HepG2 (cell line): Measurements from ENCODE around the gene SEPTIN5. TPM values are rescaled to one million over a fixed set of nuclear protein-coding genes. Genes with fewer than 3 reads are reported as not detected.

Experiments
- ATAC-seq: fragments of 200-7000 bp; cut with Tn5 transposase; 3 replicates; pipeline ENCODE4 v1.9.1; 2020; ENCODE audit warnings: mild to moderate bottlenecking, moderate library complexity
- BruUV-seq: library from RNA; stranded (reverse); fragments of 400-500 nt; replicated peaks from 2 replicates; lab custom pipeline; 2021; lab: Mats Ljungman, UMichigan
- CTCF ChIA-PET: fragments of 300-600 bp; formaldehyde crosslinking; extraction: SDS; loops from one replicate; lab custom pipeline; 2021; ENCODE audit warnings: low total read pairs, inconsistent platforms, low intra/inter-chr PET ratio; lab: Yijun Ruan, JAX
- POLR2A ChIA-PET: fragments of 350-600 bp; sonication (Branson Sonifier 250); formaldehyde crosslinking; loops from one replicate; lab custom pipeline; 2020; ENCODE audit warnings: antibody characterized with exemption, inconsistent platforms; lab: Yijun Ruan, JAX
- DNase-seq: peaks from one replicate; pipeline ENCODE4 v3.0.0-alpha.2; 2015; ENCODE audit warnings: low spot score
- FAIRE-seq: peaks from 3 replicates; lab custom pipeline; 2011; peaks lifted over from hg19 to GRCh38; lab: Jason Lieb, UNC
- H2AFZ ChIP-seq: one replicate; pipeline ENCODE4 v1.6.1; 2011; ENCODE audit warnings: low read length, inconsistent platforms
- H3K27ac ChIP-seq: fragments of 300-600 bp; 3 replicates; pipeline ENCODE4 v1.8.0; 2011; ENCODE audit warnings: mixed run types, mild to moderate bottlenecking, mixed read lengths, low read length, inconsistent platforms; ENCODE audit not compliant: insufficient read depth; ENCODE audit errors: extremely low read length
- H3K27me3 ChIP-seq, 2 experiments: fragments of 200-600 bp in 1 of 2; 2 replicates in 1 of 2; 3 replicates in 1 of 2; pipeline versions ENCODE4 v1.6.0 to v1.8.0; 2011; ENCODE audit warnings: low read length in 2 of 2, mild to moderate bottlenecking in 2 of 2, moderate library complexity in 2 of 2, inconsistent platforms in 1 of 2; ENCODE audit not compliant: insufficient read depth in 2 of 2, control insufficient read depth in 1 of 2
- H3K36me3 ChIP-seq, 2 experiments: fragments of 200-600 bp in 1 of 2; replicated peaks in 1 of 2; 2 replicates in 1 of 2; 3 replicates in 1 of 2; pipeline versions ENCODE4 v1.5.1 to v1.8.0; 2011; ENCODE audit warnings: low read length in 2 of 2, inconsistent platforms in 1 of 2; ENCODE audit not compliant: insufficient read depth in 2 of 2, control insufficient read depth in 1 of 2
- H3K4me1 ChIP-seq: 2 replicates; pipeline ENCODE4 v1.5.1; 2012; ENCODE audit warnings: low read length, inconsistent platforms; ENCODE audit not compliant: insufficient read depth
- H3K4me2 ChIP-seq: 2 replicates; pipeline ENCODE4 v1.6.0; 2011; ENCODE audit warnings: low read depth, low read length, inconsistent platforms
- H3K4me3 ChIP-seq, 3 experiments: fragments of 200-600 bp in 1 of 3; sonication (generic), shearing (Covaris generic) in 1 of 3; replicated peaks in 1 of 3; 2 replicates each; pipeline ENCODE4 v1.5.1; 2011 to 2016; ENCODE audit warnings: low read length in 3 of 3, inconsistent platforms in 2 of 3, low read depth in 2 of 3, mild to moderate bottlenecking in 2 of 3, control low read depth in 1 of 3, mixed read lengths in 1 of 3; ENCODE audit not compliant: insufficient read depth in 1 of 3
- H3K79me2 ChIP-seq: one replicate; pipeline ENCODE4 v1.6.1; 2011; ENCODE audit warnings: low read length, inconsistent platforms; ENCODE audit not compliant: insufficient read depth
- H3K9ac ChIP-seq: 2 replicates; pipeline ENCODE4 v1.6.0; 2011; ENCODE audit warnings: mild to moderate bottlenecking, low read depth, low read length, inconsistent platforms; ENCODE audit not compliant: insufficient read depth
- H3K9me3 ChIP-seq: 2 replicates; pipeline ENCODE4 v1.5.1; 2012; ENCODE audit warnings: mild to moderate bottlenecking, low read length
- H4K20me1 ChIP-seq: 2 replicates; pipeline ENCODE4 v1.6.0; 2011; ENCODE audit warnings: inconsistent platforms, mild to moderate bottlenecking, low read length, moderate library complexity; ENCODE audit not compliant: insufficient read depth
- ARID2 ChIP-seq: sonication (generic); formaldehyde crosslinking; IDR thresholded peaks from 2 replicates; pipeline ENCODE4 v1.8.1; 2022; ENCODE audit warnings: mild to moderate bottlenecking, missing genetic modification reagents, borderline replicate concordance
- HOXA7 ChIP-seq: sonication (generic); formaldehyde crosslinking; IDR thresholded peaks from 2 replicates; pipeline ENCODE4 v1.8.1; 2022; ENCODE audit warnings: mild to moderate bottlenecking, missing genetic modification reagents, moderate library complexity
- ISL2 ChIP-seq: sonication (generic); formaldehyde crosslinking; IDR thresholded peaks from 2 replicates; pipeline ENCODE4 v1.5.0; 2020; ENCODE audit warnings: missing genetic modification reagents
- MAF1 ChIP-seq: sonication (generic); formaldehyde crosslinking; IDR thresholded peaks from 2 replicates; pipeline ENCODE4 v1.5.0; 2020; ENCODE audit warnings: missing genetic modification reagents, borderline replicate concordance
- MZF1 ChIP-seq: sonication (generic); formaldehyde crosslinking; IDR thresholded peaks from 2 replicates; pipeline ENCODE4 v1.8.1; 2023; ENCODE audit warnings: mild to moderate bottlenecking, missing genetic modification reagents, borderline replicate concordance
- NCOA1 ChIP-seq: sonication (generic); formaldehyde crosslinking; IDR thresholded peaks from 2 replicates; pipeline ENCODE4 v1.9.0; 2021; ENCODE audit warnings: missing genetic modification reagents
- POLR2AphosphoS2 ChIP-seq: IDR thresholded peaks from 2 replicates; pipeline ENCODE4 v1.6.1; 2011; ENCODE audit warnings: low read depth, low read length, improper control_type of control experiment
- PRMT3 ChIP-seq: sonication (generic); formaldehyde crosslinking; IDR thresholded peaks from 2 replicates; pipeline ENCODE4 v1.8.1; 2022; ENCODE audit warnings: low read depth, mild to moderate bottlenecking, moderate library complexity, missing genetic modification reagents, borderline replicate concordance
- SSRP1 ChIP-seq: IDR thresholded peaks from 2 replicates; pipeline ENCODE4 v1.6.1; 2016; ENCODE audit warnings: control low read depth
- ZFAT ChIP-seq: sonication (generic); formaldehyde crosslinking; conservative IDR thresholded peaks from 2 replicates; pipeline ENCODE4 v1.8.1; 2023; ENCODE audit warnings: missing genetic modification reagents, inconsistent platforms
- ZFP82 ChIP-seq: sonication (generic); formaldehyde crosslinking; IDR thresholded peaks from 2 replicates; pipeline ENCODE4 v1.5.1; 2020; ENCODE audit warnings: mild to moderate bottlenecking, missing genetic modification reagents, borderline replicate concordance
- ZKSCAN5 ChIP-seq: sonication (generic); formaldehyde crosslinking; IDR thresholded peaks from 2 replicates; pipeline ENCODE4 v1.5.1; 2020; ENCODE audit warnings: mild to moderate bottlenecking, missing genetic modification reagents
- ZNF160 ChIP-seq: sonication (generic); formaldehyde crosslinking; IDR thresholded peaks from 2 replicates; pipeline ENCODE4 v1.8.0; 2022; ENCODE audit warnings: mild to moderate bottlenecking, inconsistent platforms, missing genetic modification reagents
- ZNF451 ChIP-seq: sonication (generic); formaldehyde crosslinking; IDR thresholded peaks from 2 replicates; pipeline ENCODE4 v1.5.0; 2020; ENCODE audit warnings: mild to moderate bottlenecking, missing genetic modification reagents
- ZNF543 ChIP-seq: sonication (generic); formaldehyde crosslinking; IDR thresholded peaks from 2 replicates; pipeline ENCODE4 v1.4.0; 2020; ENCODE audit warnings: mild to moderate bottlenecking, missing genetic modification reagents
- ZNF777 ChIP-seq: sonication (generic); formaldehyde crosslinking; IDR thresholded peaks from 2 replicates; pipeline ENCODE4 v1.4.0; 2020; ENCODE audit warnings: missing genetic modification reagents
- ZSCAN21 ChIP-seq: sonication (generic); formaldehyde crosslinking; IDR thresholded peaks from 2 replicates; pipeline ENCODE4 v1.8.0; 2022; ENCODE audit warnings: mild to moderate bottlenecking, missing genetic modification reagents, moderate library complexity, borderline replicate concordance
- WGBS: methylation state at CpG from one replicate; pipeline ENCODE4 v1.1.6; 2017; ENCODE audit warnings: low lambda C conversion rate; 5-methylcytosine and 5-hydroxymethylcytosine counted together
- in situ Hi-C: cut with HindIII; loops from 2 replicates; pipeline ENCODE4 v1.10.0; 2017; ENCODE audit warnings: low pct_unique_long_range_greater_than_20kb; ENCODE audit not compliant: extremely low pct_ligation_motif_present
- intact Hi-C: fragments of 100-400 bp; cut with micrococcal nuclease; formaldehyde crosslinking; loops from one replicate; pipeline ENCODE4 v1.10.0; 2022; ENCODE audit not compliant: unreplicated experiment
- polyA plus RNA-seq, 8 experiments: library from polyadenylated mRNA; depleted of rRNA in 3 of 8; stranded (reverse) in 7 of 8; unstranded in 1 of 8; fragments of >200 nt; fragmentation: Illumina TruSeq in 4 of 8; extraction: Trizol in 4 of 8; gene quantifications; 2 replicates each; pipeline versions ENCODE4 v1.2.1 to v1.2.3, GENCODE V29; 2011 to 2016; ENCODE audit warnings: low read depth in 4 of 8, missing spikeins in 1 of 8, mixed read lengths in 1 of 8; ENCODE audit not compliant: insufficient read depth in 1 of 8
- total RNA-seq, 5 experiments: library from RNA; depleted of rRNA; stranded (reverse); fragments of >200 nt; fragmentation: Illumina TruSeq; extraction: Trizol; gene quantifications; 2 replicates each; pipeline ENCODE4 v1.2.3, GENCODE V29; 2016; ENCODE audit warnings: low read depth in 1 of 5
- TF ChIP-seq, protein P1 (sequence below): sonication (generic); formaldehyde crosslinking; IDR thresholded peaks from 2 replicates; pipeline ENCODE4 v1.5.1; 2020; ENCODE audit warnings: missing genetic modification reagents, mild to moderate bottlenecking, borderline replicate concordance
- TF ChIP-seq, protein P2 (sequence below): sonication (generic); formaldehyde crosslinking; IDR thresholded peaks from 2 replicates; pipeline ENCODE4 v1.4.0; 2020; ENCODE audit warnings: missing genetic modification reagents

SEPTIN5 gene
- total and polyA plus RNA-seq, 2 of the 13 experiments (the other 11 are each of a cell fraction or from before 2014, with no cell fraction given) = 0.33 TPM; not detected in 1

GRCh38 chr22:19720999-19721329 lies 6.7 kb downstream of the SEPTIN5 start:
- Histone ChIP-seq H4K20me1 (peaks cover 8% of the 10 kb centered on the region; the same call in 1 of the 2 replicates), H3K9ac (no peak overlapping the region), H3K27me3 (peaks cover 22 to 85% of the 10 kb centered on the region in 2 experiments), H3K4me2 (no peak overlapping the region), H3K27ac (no peak overlapping the region), H3K4me3 (no peak overlapping the region), H3K4me1 (peaks cover 37% of the 10 kb centered on the region), H2AFZ (no peak overlapping the region), H3K79me2 (no peaks in the 10 kb centered on the region), H3K9me3 (no peaks in the 10 kb centered on the region), H3K36me3 (no peaks in the 10 kb centered on the region)
- ChIA-PET CTCF (no interaction called here), POLR2A (no interaction called here)
- FAIRE-seq = no peak
- TF ChIP-seq ZFAT (CRISPR knock-in tag) = no peak
- TF ChIP-seq NCOA1 (CRISPR knock-in tag) = no peak
- no peak for TF ChIP-seq HOXA7 (CRISPR knock-in tag)
- TF ChIP-seq ZFP82 (CRISPR knock-in tag) = no peak
- TF ChIP-seq ISL2 = no peak
- TF ChIP-seq PRMT3 (CRISPR knock-in tag) = no peak
- TF ChIP-seq ZKSCAN5 (CRISPR knock-in tag) = no peak
- TF ChIP-seq MAF1 (CRISPR knock-in tag) = no peak
- no peak for TF ChIP-seq ZNF543
- no peak for TF ChIP-seq ARID2
- TF ChIP-seq ZNF777 = no peak
- no peak for TF ChIP-seq SSRP1
- TF ChIP-seq ZSCAN21 (CRISPR knock-in tag) = no peak
- TF ChIP-seq MZF1 (CRISPR knock-in tag) = no peak
- TF ChIP-seq, protein P1, sequence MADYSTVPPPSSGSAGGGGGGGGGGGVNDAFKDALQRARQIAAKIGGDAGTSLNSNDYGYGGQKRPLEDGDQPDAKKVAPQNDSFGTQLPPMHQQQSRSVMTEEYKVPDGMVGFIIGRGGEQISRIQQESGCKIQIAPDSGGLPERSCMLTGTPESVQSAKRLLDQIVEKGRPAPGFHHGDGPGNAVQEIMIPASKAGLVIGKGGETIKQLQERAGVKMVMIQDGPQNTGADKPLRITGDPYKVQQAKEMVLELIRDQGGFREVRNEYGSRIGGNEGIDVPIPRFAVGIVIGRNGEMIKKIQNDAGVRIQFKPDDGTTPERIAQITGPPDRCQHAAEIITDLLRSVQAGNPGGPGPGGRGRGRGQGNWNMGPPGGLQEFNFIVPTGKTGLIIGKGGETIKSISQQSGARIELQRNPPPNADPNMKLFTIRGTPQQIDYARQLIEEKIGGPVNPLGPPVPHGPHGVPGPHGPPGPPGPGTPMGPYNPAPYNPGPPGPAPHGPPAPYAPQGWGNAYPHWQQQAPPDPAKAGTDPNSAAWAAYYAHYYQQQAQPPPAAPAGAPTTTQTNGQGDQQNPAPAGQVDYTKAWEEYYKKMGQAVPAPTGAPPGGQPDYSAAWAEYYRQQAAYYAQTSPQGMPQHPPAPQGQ (CRISPR knock-in tag) = no peak
- TF ChIP-seq ZNF160 (CRISPR knock-in tag) = no peak
- TF ChIP-seq ZNF451 (CRISPR knock-in tag) = no peak
- no peak for TF ChIP-seq POLR2AphosphoS2
- TF ChIP-seq, protein P2, sequence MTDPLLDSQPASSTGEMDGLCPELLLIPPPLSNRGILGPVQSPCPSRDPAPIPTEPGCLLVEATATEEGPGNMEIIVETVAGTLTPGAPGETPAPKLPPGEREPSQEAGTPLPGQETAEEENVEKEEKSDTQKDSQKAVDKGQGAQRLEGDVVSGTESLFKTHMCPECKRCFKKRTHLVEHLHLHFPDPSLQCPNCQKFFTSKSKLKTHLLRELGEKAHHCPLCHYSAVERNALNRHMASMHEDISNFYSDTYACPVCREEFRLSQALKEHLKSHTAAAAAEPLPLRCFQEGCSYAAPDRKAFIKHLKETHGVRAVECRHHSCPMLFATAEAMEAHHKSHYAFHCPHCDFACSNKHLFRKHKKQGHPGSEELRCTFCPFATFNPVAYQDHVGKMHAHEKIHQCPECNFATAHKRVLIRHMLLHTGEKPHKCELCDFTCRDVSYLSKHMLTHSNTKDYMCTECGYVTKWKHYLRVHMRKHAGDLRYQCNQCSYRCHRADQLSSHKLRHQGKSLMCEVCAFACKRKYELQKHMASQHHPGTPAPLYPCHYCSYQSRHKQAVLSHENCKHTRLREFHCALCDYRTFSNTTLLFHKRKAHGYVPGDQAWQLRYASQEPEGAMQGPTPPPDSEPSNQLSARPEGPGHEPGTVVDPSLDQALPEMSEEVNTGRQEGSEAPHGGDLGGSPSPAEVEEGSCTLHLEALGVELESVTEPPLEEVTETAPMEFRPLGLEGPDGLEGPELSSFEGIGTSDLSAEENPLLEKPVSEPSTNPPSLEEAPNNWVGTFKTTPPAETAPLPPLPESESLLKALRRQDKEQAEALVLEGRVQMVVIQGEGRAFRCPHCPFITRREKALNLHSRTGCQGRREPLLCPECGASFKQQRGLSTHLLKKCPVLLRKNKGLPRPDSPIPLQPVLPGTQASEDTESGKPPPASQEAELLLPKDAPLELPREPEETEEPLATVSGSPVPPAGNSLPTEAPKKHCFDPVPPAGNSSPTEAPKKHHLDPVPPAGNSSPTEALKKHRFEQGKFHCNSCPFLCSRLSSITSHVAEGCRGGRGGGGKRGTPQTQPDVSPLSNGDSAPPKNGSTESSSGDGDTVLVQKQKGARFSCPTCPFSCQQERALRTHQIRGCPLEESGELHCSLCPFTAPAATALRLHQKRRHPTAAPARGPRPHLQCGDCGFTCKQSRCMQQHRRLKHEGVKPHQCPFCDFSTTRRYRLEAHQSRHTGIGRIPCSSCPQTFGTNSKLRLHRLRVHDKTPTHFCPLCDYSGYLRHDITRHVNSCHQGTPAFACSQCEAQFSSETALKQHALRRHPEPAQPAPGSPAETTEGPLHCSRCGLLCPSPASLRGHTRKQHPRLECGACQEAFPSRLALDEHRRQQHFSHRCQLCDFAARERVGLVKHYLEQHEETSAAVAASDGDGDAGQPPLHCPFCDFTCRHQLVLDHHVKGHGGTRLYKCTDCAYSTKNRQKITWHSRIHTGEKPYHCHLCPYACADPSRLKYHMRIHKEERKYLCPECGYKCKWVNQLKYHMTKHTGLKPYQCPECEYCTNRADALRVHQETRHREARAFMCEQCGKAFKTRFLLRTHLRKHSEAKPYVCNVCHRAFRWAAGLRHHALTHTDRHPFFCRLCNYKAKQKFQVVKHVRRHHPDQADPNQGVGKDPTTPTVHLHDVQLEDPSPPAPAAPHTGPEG (CRISPR knock-in tag) = no peak
- no peak for DNase-seq
- in situ Hi-C loops = loop anchor here (5.0 kb wide), 1 partner anchor 44 kb away; no protein-coding TSS in a partner anchor
- no peak for ATAC-seq
- intact Hi-C loops = no loop called here
- WGBS = 83% methylated on average over 1 of the region's 2 CpGs
- BruUV-seq = no TSS peak
